Measurements from ENCODE around the gene TMEM108. TPM values are rescaled to one million over a fixed set of nuclear protein-coding genes. Genes with fewer than 3 reads are reported as not detected.

TMEM108 gene
- total RNA-seq, 1 donor from 2014 or later = 6.1 TPM

DNA sequence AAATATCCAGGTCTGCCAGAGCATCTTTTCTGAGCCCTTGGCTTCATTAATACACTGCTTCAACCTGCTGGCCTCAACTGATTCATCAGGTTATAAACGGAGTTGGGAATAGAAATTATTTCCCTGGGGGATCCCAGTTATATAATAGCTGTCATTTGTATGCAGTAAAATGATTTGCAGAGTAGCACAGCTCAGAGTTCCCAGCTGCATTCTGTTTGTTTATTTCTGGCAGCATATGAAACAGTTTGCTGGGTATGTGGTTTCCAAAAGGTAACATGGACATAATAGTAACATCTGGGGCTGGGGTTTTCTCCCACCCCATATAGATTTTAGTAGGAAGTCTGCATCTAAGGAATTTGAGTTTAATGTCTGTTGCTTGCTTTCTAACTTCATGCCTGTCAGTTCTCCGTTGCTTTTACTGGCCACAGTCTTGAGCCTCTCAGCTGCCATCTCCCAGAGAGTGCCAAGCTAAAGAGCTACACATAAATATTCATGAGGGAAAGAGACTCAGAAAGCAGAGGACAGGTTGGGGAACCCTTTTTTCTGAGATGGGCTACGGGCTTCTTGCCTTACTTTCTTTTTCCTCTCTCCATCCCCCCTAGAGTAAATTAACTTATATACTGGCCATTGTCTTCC is 124.6 kb downstream of the TMEM108 start:
- Mint-ChIP-seq H3K9me3 (ENCODE audit: low read depth) (no peaks in the 10 kb centered on the region), H3K27me3 (no peaks in the 10 kb centered on the region), H3K27ac (no peak overlapping the region), H3K4me3 (ENCODE audit: low read depth) (no peak overlapping the region), H3K4me1 (ENCODE audit: low read depth) (no peaks in the 10 kb centered on the region), H3K36me3 (ENCODE audit: insufficient read depth) (no peaks in the 10 kb centered on the region)
- DNase-seq (ENCODE audit: low spot score, unreplicated experiment) = no peak
- no peak for TF ChIP-seq CTCF (IDR thresholded peaks at IDR 0.05; ENCODE audit: unreplicated experiment)

DNA sequence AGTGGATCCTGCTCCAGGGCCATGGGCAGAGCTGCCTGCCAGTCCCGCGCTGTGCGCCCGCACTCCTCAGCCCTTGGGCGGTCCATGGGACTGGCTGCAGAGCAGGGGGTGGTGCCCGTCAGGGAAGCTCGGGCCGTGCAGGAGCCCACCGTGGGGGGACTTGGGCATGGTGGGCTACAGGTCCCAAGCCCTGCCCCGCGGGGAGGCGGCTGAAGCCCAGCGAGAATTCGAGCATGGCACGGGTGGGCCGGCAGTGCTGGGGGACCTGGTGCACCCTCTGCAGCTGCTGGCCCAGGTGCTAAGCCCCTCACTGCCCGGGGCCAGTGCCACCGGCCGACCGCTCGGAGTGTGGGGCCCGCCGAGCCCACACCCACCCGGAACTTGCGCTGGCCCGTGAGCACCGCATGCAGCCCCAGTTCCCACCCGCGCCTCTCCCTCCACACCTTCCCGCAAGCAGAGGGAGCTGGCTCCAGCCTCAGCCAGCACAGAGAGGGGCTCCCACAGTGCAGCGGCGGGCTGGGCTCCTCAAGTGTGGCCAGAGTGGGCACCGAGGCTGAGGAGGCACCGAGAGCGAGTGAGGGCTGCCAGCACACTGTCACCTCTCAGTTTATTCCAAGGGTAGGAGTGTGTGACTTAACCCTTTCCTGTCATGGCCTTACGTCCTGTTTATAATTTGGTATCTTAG is 129.3 kb downstream of the TMEM108 start:
- Mint-ChIP-seq H3K9me3 (ENCODE audit: low read depth) (no peaks in the 10 kb centered on the region), H3K36me3 (ENCODE audit: insufficient read depth) (peaks cover 1% of the 10 kb centered on the region), H3K27ac (no peak overlapping the region), H3K4me3 (ENCODE audit: low read depth) (no peak overlapping the region), H3K27me3 (no peaks in the 10 kb centered on the region), H3K4me1 (ENCODE audit: low read depth) (no peaks in the 10 kb centered on the region)
- no peak for TF ChIP-seq CTCF (IDR thresholded peaks at IDR 0.05; ENCODE audit: unreplicated experiment)
- DNase-seq (ENCODE audit: low spot score, unreplicated experiment) = no peak

DNA sequence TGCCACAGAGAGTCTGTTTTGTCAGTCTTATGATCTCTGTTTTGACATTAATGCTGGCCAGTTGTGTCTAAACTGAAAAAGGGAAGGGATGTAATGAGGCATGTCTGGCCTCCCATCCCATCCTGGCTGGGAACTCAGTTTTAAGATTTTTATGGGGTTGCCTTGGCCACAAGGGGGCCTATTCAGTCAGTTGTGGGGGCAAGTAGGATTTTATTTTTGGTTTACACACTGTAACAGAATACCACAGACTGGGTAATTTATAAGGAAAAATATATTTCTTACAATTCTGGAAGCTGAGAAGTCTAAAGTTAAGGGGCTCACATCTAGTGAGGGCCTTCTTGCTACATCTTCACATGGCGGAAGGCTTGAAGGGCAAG is 129.8 kb downstream of the TMEM108 start:
- Mint-ChIP-seq H3K4me3 (ENCODE audit: low read depth) (no peak overlapping the region), H3K36me3 (ENCODE audit: insufficient read depth) (peaks cover 1% of the 10 kb centered on the region), H3K27ac (no peak overlapping the region), H3K9me3 (ENCODE audit: low read depth) (peaks cover 2% of the 10 kb centered on the region), H3K4me1 (ENCODE audit: low read depth) (no peaks in the 10 kb centered on the region), H3K27me3 (no peaks in the 10 kb centered on the region)
- DNase-seq (ENCODE audit: low spot score, unreplicated experiment) = no peak
- no peak for TF ChIP-seq CTCF (IDR thresholded peaks at IDR 0.05; ENCODE audit: unreplicated experiment)

DNA sequence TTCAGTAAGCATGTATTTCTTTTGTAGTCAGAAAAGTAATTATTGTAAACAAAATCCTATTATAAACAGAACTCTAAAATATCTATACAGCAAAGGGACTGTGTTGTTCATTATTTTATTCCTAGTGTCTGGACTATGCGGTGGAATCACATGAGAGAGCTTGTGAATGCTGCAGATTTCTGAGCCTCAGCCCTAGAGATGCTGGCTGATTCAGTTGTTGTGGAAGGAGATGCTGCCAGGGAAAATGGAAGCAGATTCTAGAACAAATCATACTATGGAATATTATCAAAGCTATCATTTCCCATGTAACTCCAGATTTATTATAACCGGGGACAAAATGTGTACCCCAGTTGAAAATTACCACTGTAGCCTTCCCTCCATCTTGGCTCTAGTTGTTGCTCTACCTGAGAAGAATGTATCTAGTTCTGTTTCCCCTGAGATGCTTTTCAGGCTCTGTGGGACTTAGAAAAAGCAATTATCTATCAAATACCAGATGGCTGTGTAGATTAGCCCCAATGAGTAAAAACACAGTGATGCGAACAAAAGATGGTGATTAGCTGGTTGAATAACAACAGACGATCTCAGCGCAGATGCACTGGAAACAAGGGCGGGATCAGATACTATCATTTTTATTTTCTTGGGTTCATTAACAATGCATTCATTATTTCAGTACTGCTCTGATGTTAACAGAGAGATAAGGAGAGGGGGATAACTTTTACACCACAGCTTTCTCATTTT is 131.3 kb downstream of the TMEM108 start:
- no peak for TF ChIP-seq CTCF (IDR thresholded peaks at IDR 0.05; ENCODE audit: unreplicated experiment)
- no peak for DNase-seq (ENCODE audit: low spot score, unreplicated experiment)
- Mint-ChIP-seq H3K36me3 (ENCODE audit: insufficient read depth) (peaks cover 1% of the 10 kb centered on the region), H3K27me3 (no peaks in the 10 kb centered on the region), H3K4me3 (ENCODE audit: low read depth) (no peak overlapping the region), H3K27ac (no peak overlapping the region), H3K9me3 (ENCODE audit: low read depth) (peaks cover 5% of the 10 kb centered on the region), H3K4me1 (ENCODE audit: low read depth) (no peaks in the 10 kb centered on the region)

- Mint-ChIP-seq H3K27ac (no peak overlapping the region), H3K27me3 (no peaks in the 10 kb centered on the region), H3K4me1 (ENCODE audit: low read depth) (no peaks in the 10 kb centered on the region), H3K36me3 (ENCODE audit: insufficient read depth) (peaks cover 1% of the 10 kb centered on the region), H3K9me3 (ENCODE audit: low read depth) (peaks cover 15% of the 10 kb centered on the region), H3K4me3 (ENCODE audit: low read depth) (no peak overlapping the region)
- no peak for DNase-seq (ENCODE audit: low spot score, unreplicated experiment)
- no peak for TF ChIP-seq CTCF (IDR thresholded peaks at IDR 0.05; ENCODE audit: unreplicated experiment)
These were observed 133.6 kb downstream of the TMEM108 start for GRCh38 chr3:133171831-133172230.
